Body of pancreas (tissue), 4 donors: Measurements from ENCODE around the gene SIL1. TPM values are rescaled to one million over a fixed set of nuclear protein-coding genes. Genes with fewer than 3 reads are reported as not detected.

Experiments
- ATAC-seq: fragments of 150-250 bp; one replicate; pipeline ENCODE4 v1.9.1; 2016
- DNase-seq, 4 donors: peaks; one replicate each; pipeline ENCODE4 v3.0.0-alpha.2; 2019
- H3K27ac ChIP-seq, 4 donors: fragments of 200-600 bp; sonication (generic); 1 replicate in 3 of 4; 2 replicates in 1 of 4; pipeline versions ENCODE4 v1.5.1 to v1.6.1; 2016 to 2019; ENCODE audit warnings: mild to moderate bottlenecking in 1 of 4, mixed read lengths in 1 of 4, moderate library complexity in 1 of 4
- H3K27me3 ChIP-seq, 2 donors: fragments of 200-600 bp; sonication (generic); one replicate each; pipeline ENCODE4 v1.6.0; 2016; ENCODE audit warnings: mild to moderate bottlenecking in 1 of 2
- H3K36me3 ChIP-seq, 2 donors: fragments of 200-600 bp; sonication (generic); replicated peaks in 1 of 2; 2 replicates each; pipeline ENCODE4 v1.5.1; 2016; ENCODE audit warnings: low read depth in 2 of 2; ENCODE audit not compliant: insufficient read depth in 1 of 2
- H3K4me1 ChIP-seq: fragments of 200-600 bp; sonication (generic); one replicate; pipeline ENCODE4 v1.6.0; 2016
- H3K4me3 ChIP-seq, 2 donors: fragments of 200-600 bp; sonication (generic); 1 replicate in 1 of 2; 2 replicates in 1 of 2; pipeline ENCODE4 v1.5.1; 2016 to 2019
- H3K9me3 ChIP-seq, 3 donors: fragments of 200-600 bp; sonication (generic); 1 replicate in 2 of 3; 2 replicates in 1 of 3; pipeline ENCODE4 v1.5.1; 2016
- POLR2A ChIP-seq, 3 donors: fragments of 450-650 bp; IDR thresholded peaks; one replicate each; pipeline ENCODE4 v1.6.1; 2016; ENCODE audit warnings: antibody characterized with exemption in 3 of 3, mild to moderate bottlenecking in 2 of 3
- WGBS, 2 donors: methylation state at CpG; one replicate each; pipeline ENCODE4 v1.1.5; 2017; 5-methylcytosine and 5-hydroxymethylcytosine counted together
- intact Hi-C: fragments of 100-400 bp; cut with DNase I; formaldehyde crosslinking; loops from one replicate; pipeline ENCODE4 v1.15.1; 2023
- total RNA-seq, 2 donors: library from RNA; depleted of rRNA; stranded (reverse); fragments of >200 nt; gene quantifications; one replicate each; pipeline ENCODE4 v1.1.0, GENCODE V29; 2016
- TF ChIP-seq, protein P1 (sequence below), 7 experiments: fragments of 450-650 bp in 4 of 7; fragments of 200-600 bp in 3 of 7; sonication (generic) in 3 of 7; IDR thresholded peaks; one replicate each; pipeline ENCODE4 v1.5.1; 2016 to 2019; ENCODE audit warnings: antibody characterized with exemption in 7 of 7

Gene SIL1
- total RNA-seq, 2 donors from 2014 or later = 57.6 to 124 TPM

DNA sequence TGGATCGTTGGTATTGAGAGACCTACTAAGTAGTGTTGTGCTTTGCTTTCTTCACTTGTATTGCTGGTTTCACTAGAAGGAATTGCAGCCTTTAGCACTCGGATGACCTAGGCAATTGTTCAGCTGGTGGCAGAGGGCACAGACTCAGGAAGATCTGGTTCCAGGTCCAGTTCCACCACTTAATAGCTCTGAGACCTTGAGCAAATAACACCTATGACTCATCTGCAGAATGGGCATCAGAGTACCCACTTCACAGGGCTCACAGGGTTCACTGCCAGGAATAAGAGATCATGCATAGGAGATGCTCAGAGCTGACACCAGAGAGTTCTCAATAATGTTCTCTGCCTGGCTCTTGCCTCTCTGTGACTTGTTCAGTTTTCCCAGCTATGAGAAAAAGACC, 133.6 kb downstream of the SIL1 start:
- intact Hi-C loops = no loop called here
- H3K9me3 ChIP-seq = no peaks in the 10 kb centered on the region
- TF ChIP-seq POLR2A (IDR thresholded peaks at IDR 0.05) = no peak
- TF ChIP-seq, protein P1, sequence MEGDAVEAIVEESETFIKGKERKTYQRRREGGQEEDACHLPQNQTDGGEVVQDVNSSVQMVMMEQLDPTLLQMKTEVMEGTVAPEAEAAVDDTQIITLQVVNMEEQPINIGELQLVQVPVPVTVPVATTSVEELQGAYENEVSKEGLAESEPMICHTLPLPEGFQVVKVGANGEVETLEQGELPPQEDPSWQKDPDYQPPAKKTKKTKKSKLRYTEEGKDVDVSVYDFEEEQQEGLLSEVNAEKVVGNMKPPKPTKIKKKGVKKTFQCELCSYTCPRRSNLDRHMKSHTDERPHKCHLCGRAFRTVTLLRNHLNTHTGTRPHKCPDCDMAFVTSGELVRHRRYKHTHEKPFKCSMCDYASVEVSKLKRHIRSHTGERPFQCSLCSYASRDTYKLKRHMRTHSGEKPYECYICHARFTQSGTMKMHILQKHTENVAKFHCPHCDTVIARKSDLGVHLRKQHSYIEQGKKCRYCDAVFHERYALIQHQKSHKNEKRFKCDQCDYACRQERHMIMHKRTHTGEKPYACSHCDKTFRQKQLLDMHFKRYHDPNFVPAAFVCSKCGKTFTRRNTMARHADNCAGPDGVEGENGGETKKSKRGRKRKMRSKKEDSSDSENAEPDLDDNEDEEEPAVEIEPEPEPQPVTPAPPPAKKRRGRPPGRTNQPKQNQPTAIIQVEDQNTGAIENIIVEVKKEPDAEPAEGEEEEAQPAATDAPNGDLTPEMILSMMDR (IDR thresholded peaks at IDR 0.05) = no peak
- H3K4me1 ChIP-seq = peaks cover 42% of the 10 kb centered on the region
- 66 to 73% methylated on average over 2 of the region's 2 CpGs for WGBS, 2 donors
- ATAC-seq (peak; percentile 74), DNase-seq (peak in 3 of 4 donors; percentile 14 to 58 (median 28))
- no peaks in the 10 kb centered on the region for H3K27me3 ChIP-seq
- no peaks in the 10 kb centered on the region for H3K36me3 ChIP-seq
- H3K27ac ChIP-seq = no peak overlapping the region
- H3K4me3 ChIP-seq = no peak overlapping the region

DNA sequence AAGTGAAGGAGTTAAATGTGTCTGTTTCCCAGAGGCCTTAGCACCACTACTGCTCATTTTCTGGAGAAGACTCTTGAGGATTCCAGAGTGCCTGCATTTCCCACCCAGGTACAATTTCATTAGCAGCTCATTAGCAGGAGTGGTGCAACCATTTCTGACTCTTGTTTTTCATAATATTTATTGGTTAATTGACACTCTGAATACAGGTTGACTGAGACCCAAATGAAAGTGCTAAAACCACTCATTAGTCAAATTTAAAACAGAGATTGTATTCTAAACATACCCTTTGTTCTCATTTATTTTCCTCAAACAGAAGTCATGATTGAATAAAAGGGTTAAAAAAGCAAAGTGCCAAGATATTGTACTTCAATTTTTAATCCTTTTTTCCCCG, 134.5 kb downstream of the SIL1 start:
- H3K36me3 ChIP-seq = no peaks in the 10 kb centered on the region
- no peaks in the 10 kb centered on the region for H3K27me3 ChIP-seq
- H3K9me3 ChIP-seq = no peaks in the 10 kb centered on the region
- no peak for ATAC-seq
- no peak overlapping the region for H3K4me3 ChIP-seq
- intact Hi-C loops = no loop called here
- WGBS, 2 donors = 39 to 50% methylated on average over 1 of the region's 1 CpG
- DNase-seq = no peak
- H3K27ac ChIP-seq = no peak overlapping the region
- no peak for TF ChIP-seq POLR2A (IDR thresholded peaks at IDR 0.05)
- TF ChIP-seq, protein P1 (IDR thresholded peaks at IDR 0.05) = no peak
- peaks cover 42% of the 10 kb centered on the region for H3K4me1 ChIP-seq

DNA sequence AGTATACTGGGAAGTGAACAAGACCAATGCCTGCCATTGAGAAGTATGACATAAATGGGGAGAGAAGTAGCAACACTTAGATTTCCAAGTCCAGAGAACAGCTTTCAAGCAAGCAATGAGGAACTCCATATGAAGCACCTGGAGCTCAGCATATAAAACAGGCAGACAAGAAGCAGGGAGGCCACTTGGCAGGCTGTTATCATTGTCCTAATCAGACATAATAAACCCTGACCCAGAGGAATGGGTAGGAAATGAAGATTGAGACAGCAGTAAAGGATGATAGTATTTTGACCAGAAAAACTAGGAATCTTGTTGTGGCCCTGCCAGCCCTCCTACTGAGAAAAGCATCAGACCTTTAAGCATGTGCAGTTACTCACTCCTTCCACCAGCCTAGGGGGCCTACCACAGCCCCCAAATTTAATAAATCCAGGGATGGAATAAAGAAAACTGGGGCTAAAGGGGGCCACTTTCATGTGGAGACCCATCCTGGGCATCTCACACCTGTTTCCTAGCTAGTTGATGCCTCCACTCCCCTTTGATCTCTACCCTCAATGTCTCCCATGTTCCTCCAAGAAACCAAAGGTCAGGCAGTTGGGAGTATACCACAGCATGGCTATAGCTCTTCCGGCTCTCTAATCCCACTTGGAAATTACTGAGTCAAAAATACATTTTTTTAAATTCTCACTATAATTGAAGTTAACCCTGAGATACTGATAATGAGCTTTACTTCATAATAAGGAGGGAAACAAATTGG, 135.1 kb downstream of the SIL1 start:
- no peak overlapping the region for H3K4me3 ChIP-seq
- H3K27ac ChIP-seq = no peak overlapping the region
- DNase-seq (no peak), ATAC-seq (no peak)
- intact Hi-C loops = no loop called here
- no peaks in the 10 kb centered on the region for H3K27me3 ChIP-seq
- no peaks in the 10 kb centered on the region for H3K36me3 ChIP-seq
- no peaks in the 10 kb centered on the region for H3K9me3 ChIP-seq
- TF ChIP-seq, protein P1 (IDR thresholded peaks at IDR 0.05) = no peak
- TF ChIP-seq POLR2A (IDR thresholded peaks at IDR 0.05) = no peak
- 95 to 100% methylated on average over 1 of the region's 1 CpG for WGBS, 2 donors
- peaks cover 42% of the 10 kb centered on the region for H3K4me1 ChIP-seq

DNA sequence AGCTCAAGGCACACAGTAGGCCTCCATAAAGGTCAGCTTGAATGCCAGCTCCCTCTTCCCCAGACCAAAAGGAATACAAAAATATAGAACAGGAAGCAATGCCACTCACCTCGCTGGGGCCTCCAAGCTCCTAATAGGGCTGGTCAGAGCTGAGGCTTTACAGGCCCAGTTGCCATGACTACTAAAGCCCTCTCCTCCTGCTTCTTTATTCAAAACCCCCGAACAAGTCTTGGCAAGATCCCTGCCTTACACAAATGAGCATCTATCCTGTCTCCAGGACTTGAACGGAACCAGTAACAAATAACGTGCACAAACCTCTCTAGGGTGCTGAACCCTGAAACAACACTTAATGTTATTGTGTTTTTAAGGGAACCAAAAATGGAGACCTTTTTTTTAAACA, 136.3 kb downstream of the SIL1 start:
- ATAC-seq = no peak
- no peak for TF ChIP-seq POLR2A (IDR thresholded peaks at IDR 0.05)
- TF ChIP-seq, protein P1 (IDR thresholded peaks at IDR 0.05) = no peak
- no peaks in the 10 kb centered on the region for H3K27me3 ChIP-seq
- WGBS, 2 donors = 77 to 78% methylated on average over 4 of the region's 4 CpGs
- no peak for DNase-seq
- intact Hi-C loops = no loop called here
- H3K27ac ChIP-seq = peak overlapping the region in 1 of 4 donors; percentile 48
- no peaks in the 10 kb centered on the region for H3K36me3 ChIP-seq
- no peak overlapping the region for H3K4me3 ChIP-seq
- H3K4me1 ChIP-seq = peaks cover 42% of the 10 kb centered on the region
- H3K9me3 ChIP-seq = no peaks in the 10 kb centered on the region

DNA sequence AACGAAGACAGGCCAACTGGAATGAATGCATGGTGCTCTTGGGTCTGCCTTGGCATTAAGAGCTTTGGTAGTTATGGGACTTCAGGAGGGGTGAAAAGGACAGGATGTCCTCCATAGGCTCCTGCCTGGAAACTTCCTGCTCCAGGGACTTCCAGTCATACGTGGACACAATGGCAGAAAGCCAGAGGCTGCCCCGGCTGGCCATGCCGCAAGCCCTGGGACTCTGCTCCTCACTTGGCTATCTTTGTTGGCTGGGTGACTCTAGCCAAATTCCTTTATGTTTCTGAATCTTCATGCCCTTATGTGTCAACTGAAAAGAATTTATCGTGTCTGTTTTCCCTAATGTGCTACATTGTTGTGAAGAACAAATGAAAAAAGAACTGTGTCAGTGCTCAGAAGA, 136.9 kb downstream of the SIL1 start:
- peak overlapping the region in 1 of 4 donors; percentile 48 for H3K27ac ChIP-seq
- H3K4me3 ChIP-seq = no peak overlapping the region
- peak; percentile 67 to 81 (median 76) for DNase-seq
- no peaks in the 10 kb centered on the region for H3K27me3 ChIP-seq
- ATAC-seq = peak; percentile 70
- TF ChIP-seq, protein P1 (IDR thresholded peaks at IDR 0.05) = no peak
- TF ChIP-seq POLR2A (IDR thresholded peaks at IDR 0.05) = no peak
- H3K4me1 ChIP-seq = peaks cover 42% of the 10 kb centered on the region
- H3K9me3 ChIP-seq = no peaks in the 10 kb centered on the region
- no peaks in the 10 kb centered on the region for H3K36me3 ChIP-seq
- intact Hi-C loops = no loop called here
- 29% methylated on average over 5 of the region's 5 CpGs for WGBS, 2 donors
